H1 (cell line): ENCODE data around the gene MAP4K4. TPM values are rescaled to one million over a fixed set of nuclear protein-coding genes. Genes with fewer than 3 reads are reported as not detected.

Experiments used
- CTCF ChIA-PET: fragments of 300-600 bp; sonication (Branson Sonifier 250); formaldehyde crosslinking; loops from one replicate; lab custom pipeline; 2021; ENCODE audit not compliant: partially characterized antibody; lab: Charles Lee
- POLR2A ChIA-PET: fragments of 300-600 bp; sonication (Branson Sonifier 250); formaldehyde crosslinking; loops from one replicate; lab custom pipeline; 2021; ENCODE audit warnings: inconsistent platforms; ENCODE audit not compliant: partially characterized antibody; lab: Charles Lee
- DNase-seq, 2 experiments: peaks; one replicate each; pipeline versions ENCODE4 v3.0.0 to v3.0.0-alpha.2; 2010 to 2022; ENCODE audit warnings: low spot score in 2 of 2, low read depth in 1 of 2, mixed read lengths in 1 of 2
- FAIRE-seq: peaks from 2 replicates; lab custom pipeline; 2011; peaks lifted over from hg19 to GRCh38; lab: Jason Lieb, UNC
- H2AFZ ChIP-seq: 2 replicates; pipeline ENCODE4 v1.8.1; 2012; ENCODE audit warnings: low read length, inconsistent platforms
- H2AK5ac ChIP-seq: 2 replicates; pipeline ENCODE4 v1.6.1; 2013; ENCODE audit warnings: low read depth, low read length
- H2BK120ac ChIP-seq: replicated peaks from 2 replicates; pipeline ENCODE3; 2013; ENCODE audit warnings: low read depth, low read length, inconsistent platforms
- H2BK12ac ChIP-seq: 2 replicates; pipeline ENCODE4 v1.6.1; 2013; ENCODE audit warnings: low read depth, low read length
- H2BK15ac ChIP-seq: 2 replicates; pipeline ENCODE4 v1.6.1; 2013; ENCODE audit warnings: low read length
- H2BK20ac ChIP-seq: 2 replicates; pipeline ENCODE4 v1.6.1; 2013; ENCODE audit warnings: low read length
- H2BK5ac ChIP-seq: 2 replicates; pipeline ENCODE4 v1.6.1; 2013; ENCODE audit warnings: low read depth, low read length
- H3K14ac ChIP-seq: 2 replicates; pipeline ENCODE4 v1.6.1; 2013; ENCODE audit warnings: inconsistent platforms; ENCODE audit not compliant: insufficient read length
- H3K18ac ChIP-seq: 2 replicates; pipeline ENCODE4 v1.6.1; 2013; ENCODE audit warnings: low read length; ENCODE audit errors: extremely low read depth
- H3K23ac ChIP-seq: 2 replicates; pipeline ENCODE4 v1.6.1; 2013; ENCODE audit warnings: inconsistent platforms; ENCODE audit not compliant: insufficient read length
- H3K23me2 ChIP-seq: 2 replicates; pipeline ENCODE4 v1.6.1; 2013; ENCODE audit warnings: low read depth, low read length
- H3K27ac ChIP-seq: 2 replicates; pipeline ENCODE4 v1.6.1; 2011; ENCODE audit warnings: low read depth, low read length, inconsistent platforms
- H3K27me3 ChIP-seq, 4 experiments: replicated peaks in 1 of 4; 1 replicate in 1 of 4; 2 replicates in 3 of 4; pipeline versions ENCODE4 v1.6.1 to v1.8.1; 2011 to 2013; ENCODE audit warnings: low read length in 3 of 4, mild to moderate bottlenecking in 3 of 4, inconsistent platforms in 2 of 4, mixed read lengths in 2 of 4, moderate library complexity in 1 of 4; ENCODE audit not compliant: control insufficient read depth in 3 of 4, insufficient read depth in 3 of 4; ENCODE audit errors: extremely low read depth in 1 of 4
- H3K36me3 ChIP-seq, 4 experiments: 2 replicates each; pipeline versions ENCODE4 v1.6.1 to v1.8.1; 2011 to 2013; ENCODE audit warnings: mild to moderate bottlenecking in 4 of 4, low read length in 3 of 4, moderate library complexity in 2 of 4, control low read depth in 1 of 4, inconsistent platforms in 1 of 4; ENCODE audit not compliant: insufficient read depth in 4 of 4, control insufficient read depth in 2 of 4
- H3K4ac ChIP-seq: replicated peaks from 2 replicates; pipeline ENCODE3; 2013; ENCODE audit warnings: low read length, low read depth, mixed read lengths, inconsistent platforms; ENCODE audit not compliant: insufficient read length
- H3K4me1 ChIP-seq, 4 experiments: replicated peaks in 1 of 4; 1 replicate in 1 of 4; 2 replicates in 3 of 4; pipeline versions ENCODE4 v1.6.1 to v1.8.1; 2011 to 2013; ENCODE audit warnings: low read length in 3 of 4, inconsistent platforms in 2 of 4, mixed read lengths in 1 of 4; ENCODE audit not compliant: insufficient read depth in 4 of 4, control insufficient read depth in 3 of 4
- H3K4me2 ChIP-seq, 2 experiments: 2 replicates each; pipeline versions ENCODE4 v1.6.1 to v1.8.1; 2011 to 2013; ENCODE audit warnings: low read depth in 2 of 2, low read length in 2 of 2, control low read depth in 1 of 2, inconsistent platforms in 1 of 2, mild to moderate bottlenecking in 1 of 2; ENCODE audit not compliant: insufficient read depth in 1 of 2
- H3K4me3 ChIP-seq, 4 experiments: fragments of 200-600, 300-600 bp in 1 of 4; sonication (generic), shearing (Covaris generic), sonication (Bioruptor Twin) in 1 of 4; 2 replicates each; pipeline versions ENCODE4 v1.5.1 to v1.8.1; 2011 to 2016; ENCODE audit warnings: low read length in 4 of 4, low read depth in 3 of 4, control low read depth in 2 of 4, inconsistent platforms in 2 of 4, mild to moderate bottlenecking in 2 of 4, mixed read lengths in 1 of 4, moderate library complexity in 1 of 4; ENCODE audit not compliant: insufficient read depth in 2 of 4; ENCODE audit errors: extremely low read depth in 1 of 4
- H3K56ac ChIP-seq: replicated peaks from 2 replicates; pipeline ENCODE3; 2013; ENCODE audit warnings: low read depth, mild to moderate bottlenecking, mixed read lengths, low read length, inconsistent platforms; ENCODE audit not compliant: insufficient read length
- H3K79me1 ChIP-seq: 2 replicates; pipeline ENCODE4 v1.6.1; 2013; ENCODE audit warnings: low read depth, low read length, control low read depth
- H3K79me2 ChIP-seq, 2 experiments: 2 replicates each; pipeline versions ENCODE4 v1.6.1 to v1.8.1; 2012 to 2013; ENCODE audit warnings: low read length in 2 of 2, mild to moderate bottlenecking in 2 of 2, inconsistent platforms in 1 of 2; ENCODE audit not compliant: insufficient read depth in 2 of 2, control insufficient read depth in 1 of 2
- H3K9ac ChIP-seq, 4 experiments: replicated peaks in 1 of 4; 1 replicate in 1 of 4; 2 replicates in 3 of 4; pipeline versions ENCODE4 v1.6.1 to v1.8.1; 2011 to 2013; ENCODE audit warnings: low read depth in 3 of 4, low read length in 3 of 4, control low read depth in 2 of 4, mild to moderate bottlenecking in 2 of 4, moderate library complexity in 2 of 4, inconsistent platforms in 1 of 4; ENCODE audit errors: extremely low read depth in 1 of 4
- H3K9me3 ChIP-seq, 2 experiments: 2 replicates each; pipeline versions ENCODE4 v1.6.1 to v1.8.1; 2012 to 2013; ENCODE audit warnings: mild to moderate bottlenecking in 2 of 2, moderate library complexity in 2 of 2, control low read depth in 1 of 2, inconsistent platforms in 1 of 2, low read depth in 1 of 2, low read length in 1 of 2, mixed read lengths in 1 of 2; ENCODE audit not compliant: insufficient read depth in 2 of 2
- H4K20me1 ChIP-seq, 2 experiments: replicated peaks in 1 of 2; 2 replicates each; pipeline versions ENCODE3 to v1.8.1; 2011 to 2013; ENCODE audit warnings: inconsistent platforms in 2 of 2, low read length in 2 of 2, mild to moderate bottlenecking in 1 of 2; ENCODE audit not compliant: insufficient read depth in 2 of 2, control insufficient read depth in 1 of 2
- H4K5ac ChIP-seq: 2 replicates; pipeline ENCODE4 v1.6.1; 2013; ENCODE audit warnings: low read length, low read depth, mixed read lengths, inconsistent platforms; ENCODE audit not compliant: insufficient read length
- H4K8ac ChIP-seq: 2 replicates; pipeline ENCODE4 v1.8.0; 2013; ENCODE audit warnings: mild to moderate bottlenecking, moderate library complexity, low read length, inconsistent platforms; ENCODE audit not compliant: insufficient read depth; ENCODE audit errors: extremely low read depth
- H4K91ac ChIP-seq: replicated peaks from 2 replicates; pipeline ENCODE3; 2013; ENCODE audit warnings: low read length, mixed read lengths, inconsistent platforms; ENCODE audit not compliant: insufficient read length
- BRCA1 ChIP-seq: IDR thresholded peaks from 2 replicates; pipeline ENCODE4 v1.6.1; 2012; ENCODE audit warnings: low read depth, low read length, improper control_type of control experiment
- CHD2 ChIP-seq: IDR thresholded peaks from 2 replicates; pipeline ENCODE4 v1.6.1; 2012; ENCODE audit warnings: low read length, improper control_type of control experiment
- CREB1 ChIP-seq: IDR thresholded peaks from 2 replicates; pipeline ENCODE4 v1.6.1; 2012; ENCODE audit warnings: inconsistent platforms
- EZH2 ChIP-seq: fragments of 200-600 bp; sonication (generic); IDR thresholded peaks from 2 replicates; pipeline ENCODE4 v1.7.1; 2012; ENCODE audit warnings: low read depth, mild to moderate bottlenecking, moderate library complexity, low read length, inconsistent platforms; ENCODE audit not compliant: severe bottlenecking
- FOSL1 ChIP-seq: IDR thresholded peaks from 2 replicates; pipeline ENCODE4 v1.6.1; 2011; ENCODE audit warnings: mild to moderate bottlenecking, low read depth, low read length, moderate library complexity; ENCODE audit not compliant: insufficient read depth
- GTF2F1 ChIP-seq: IDR thresholded peaks from 2 replicates; pipeline ENCODE4 v1.6.1; 2012; ENCODE audit warnings: low read depth, low read length, improper control_type of control experiment, borderline replicate concordance
- JUND ChIP-seq: IDR thresholded peaks from 2 replicates; pipeline ENCODE4 v1.6.1; 2011; ENCODE audit warnings: mild to moderate bottlenecking, improper control_type of control experiment, low read length
- NANOG ChIP-seq: IDR thresholded peaks from 2 replicates; pipeline ENCODE4 v1.6.1; 2011; ENCODE audit warnings: low read length, low read depth, mild to moderate bottlenecking, inconsistent platforms; ENCODE audit not compliant: insufficient read depth, poor library complexity, severe bottlenecking
- SP2 ChIP-seq: IDR thresholded peaks from 2 replicates; pipeline ENCODE4 v1.6.1; 2012; ENCODE audit warnings: mild to moderate bottlenecking, low read length, inconsistent platforms
- TEAD4 ChIP-seq: IDR thresholded peaks from 2 replicates; pipeline ENCODE4 v1.6.1; 2012; ENCODE audit warnings: low read depth, low read length, inconsistent platforms, mixed read lengths
- WGBS, 2 experiments: shearing (Covaris generic) in 1 of 2; methylation state at CpG; one replicate each; pipeline versions ENCODE4 v1.1.6 to v1.1.7; 2013 to 2015; ENCODE audit warnings: low lambda C conversion rate in 2 of 2, mixed read lengths in 2 of 2, inconsistent platforms in 1 of 2, low coverage in 1 of 2, missing lambda C conversion rate in 1 of 2; ENCODE audit not compliant: insufficient replicate concordance in 2 of 2, insufficient coverage in 1 of 2, insufficient read length in 1 of 2; ENCODE audit errors: extremely low coverage in 1 of 2, missing lambda C conversion rate in 1 of 2; 5-methylcytosine and 5-hydroxymethylcytosine counted together
- polyA plus RNA-seq, 7 experiments: library from polyadenylated mRNA; depleted of rRNA in 3 of 7; stranded (reverse) in 5 of 7; unstranded in 2 of 7; fragments of >200 nt in 5 of 7; fragments of 200-250 nt in 2 of 7; gene quantifications; 1 replicate in 5 of 7; 2 replicates in 1 of 7; 4 replicates in 1 of 7; pipeline versions ENCODE4 v1.2.1 to v1.2.3, GENCODE V29; 2011 to 2013; ENCODE audit warnings: missing spikeins in 2 of 7, mixed read lengths in 2 of 7
- total RNA-seq: library from RNA; stranded (reverse); fragmentation: NEBNext Ultra II Directional; extraction: Animal tissue kit (Norgen Biotek cat#: 25700); gene quantifications from 2 replicates; pipeline ENCODE4 v1.2.1, GENCODE V29; 2021
- TF ChIP-seq, protein P1 (sequence below): IDR thresholded peaks from 2 replicates; pipeline ENCODE4 v1.6.1; 2011; ENCODE audit warnings: low read depth, mild to moderate bottlenecking, low read length; ENCODE audit not compliant: insufficient read depth

The MAP4K4 gene
- total and polyA plus RNA-seq, 2 of the 8 experiments (the other 6 are each of a cell fraction or from before 2014, with no cell fraction given) = 53.2 to 138 TPM

DNA sequence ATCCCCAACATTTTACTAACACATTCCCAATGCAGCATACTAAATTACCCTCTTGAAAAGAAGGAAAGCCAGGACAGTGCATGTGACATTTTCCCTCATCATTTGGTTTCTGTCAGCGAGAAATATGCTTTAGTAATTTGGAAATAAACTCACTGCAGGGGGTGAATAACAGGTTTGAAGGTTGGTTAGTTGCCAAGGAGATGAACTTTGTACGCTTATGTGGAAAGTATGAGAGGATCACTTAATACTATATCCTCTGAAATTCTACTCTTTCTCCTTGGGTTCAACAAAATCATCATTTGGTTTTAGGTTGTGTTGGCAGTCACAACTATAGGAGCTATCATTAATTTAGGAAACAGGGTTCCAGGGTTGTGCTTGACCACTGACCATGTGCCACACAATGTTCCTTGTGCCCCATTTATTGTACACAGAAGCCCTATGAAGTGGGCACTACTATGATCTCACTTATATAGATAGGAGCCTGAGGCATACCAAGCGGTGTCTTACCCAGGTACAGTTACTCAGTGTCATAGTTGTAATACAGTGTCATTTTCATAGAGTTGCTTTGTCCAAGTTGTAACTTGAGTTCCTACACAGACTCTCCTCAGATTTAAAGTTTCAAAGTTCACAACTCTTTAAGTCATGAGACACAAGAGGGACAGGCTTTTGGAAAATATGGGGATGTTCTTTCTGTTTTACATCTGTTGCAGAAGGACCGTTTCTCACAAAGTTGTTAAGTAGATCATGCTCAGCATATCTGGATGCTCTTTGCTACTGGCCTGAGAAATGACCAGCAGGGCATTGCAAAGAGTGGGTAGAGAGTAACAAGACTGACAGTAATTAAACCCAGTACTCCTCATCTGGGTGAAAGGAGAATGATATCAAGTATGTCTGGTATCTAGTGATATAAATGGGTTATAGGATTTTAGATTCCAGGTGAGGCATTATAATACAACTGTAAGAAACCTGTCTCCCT, 91.8 kb downstream of the MAP4K4 start:
- H2AFZ ChIP-seq = no peak overlapping the region
- no peak overlapping the region for H2BK5ac ChIP-seq
- POLR2A ChIA-PET = no interaction called here
- no peak overlapping the region for H2BK15ac ChIP-seq
- H3K79me1 ChIP-seq = peaks cover 6% of the 10 kb centered on the region; the same call in 1 of the 2 replicates
- CTCF ChIA-PET = interaction anchor here (0.7 kb wide), 1 partner anchor 13 kb away, joined by 3 read pairs; no protein-coding TSS in a partner anchor
- no peak overlapping the region for H3K4me3 ChIP-seq
- no peak overlapping the region for H3K9ac ChIP-seq
- no peaks in the 10 kb centered on the region for H3K9me3 ChIP-seq
- no peak overlapping the region for H4K91ac ChIP-seq
- H3K18ac ChIP-seq = no peak overlapping the region
- H4K20me1 ChIP-seq = peaks cover 10 to 15% of the 10 kb centered on the region in 2 experiments
- no peak overlapping the region for H2BK120ac ChIP-seq
- 89% methylated on average over 4 of the region's 4 CpGs; no CpG with 5 or more reads in 1 of the 2 experiments for WGBS, 2 experiments
- H4K8ac ChIP-seq = no peak overlapping the region
- H3K23ac ChIP-seq = no peak overlapping the region
- no peak overlapping the region for H4K5ac ChIP-seq
- no peak overlapping the region for H3K4ac ChIP-seq
- H3K27ac ChIP-seq = no peak overlapping the region
- H3K14ac ChIP-seq = no peak overlapping the region
- TF ChIP-seq EZH2 (no peak), BRCA1 (no peak), NANOG (no peak), GTF2F1 (no peak), JUND (no peak), CHD2 (no peak), TEAD4 (no peak), SP2 (no peak), FOSL1 (no peak), CREB1 (no peak)
- TF ChIP-seq, protein P1, sequence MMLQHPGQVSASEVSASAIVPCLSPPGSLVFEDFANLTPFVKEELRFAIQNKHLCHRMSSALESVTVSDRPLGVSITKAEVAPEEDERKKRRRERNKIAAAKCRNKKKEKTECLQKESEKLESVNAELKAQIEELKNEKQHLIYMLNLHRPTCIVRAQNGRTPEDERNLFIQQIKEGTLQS = no peak
- no peak overlapping the region for H3K4me2 ChIP-seq
- H3K36me3 ChIP-seq = no peaks in the 10 kb centered on the region; a peak in 2 of 8 replicates
- no peak overlapping the region for H3K56ac ChIP-seq
- no peak overlapping the region for H2BK12ac ChIP-seq
- peaks cover 10 to 85% of the 10 kb centered on the region in 2 experiments; a peak in 3 of 4 replicates for H3K79me2 ChIP-seq
- H3K4me1 ChIP-seq = peaks cover 0 to 10% (median 3%) of the 10 kb centered on the region in 4 experiments; a peak in 3 of 7 replicates
- DNase-seq (no peak), FAIRE-seq (no peak)
- H3K27me3 ChIP-seq = no peaks in the 10 kb centered on the region
- H3K23me2 ChIP-seq = no peaks in the 10 kb centered on the region
- H2AK5ac ChIP-seq = no peak overlapping the region
- no peak overlapping the region for H2BK20ac ChIP-seq
